Measurements from ENCODE around the gene CHADL. TPM values are rescaled to one million over a fixed set of nuclear protein-coding genes. Genes with fewer than 3 reads are reported as not detected.
A peak's percentile ranks its signal among the peaks of the same experiment; 100 is the strongest.

CHADL gene
- polyA plus RNA-seq, 1 donor from 2014 or later: 0.63 TPM

DNA sequence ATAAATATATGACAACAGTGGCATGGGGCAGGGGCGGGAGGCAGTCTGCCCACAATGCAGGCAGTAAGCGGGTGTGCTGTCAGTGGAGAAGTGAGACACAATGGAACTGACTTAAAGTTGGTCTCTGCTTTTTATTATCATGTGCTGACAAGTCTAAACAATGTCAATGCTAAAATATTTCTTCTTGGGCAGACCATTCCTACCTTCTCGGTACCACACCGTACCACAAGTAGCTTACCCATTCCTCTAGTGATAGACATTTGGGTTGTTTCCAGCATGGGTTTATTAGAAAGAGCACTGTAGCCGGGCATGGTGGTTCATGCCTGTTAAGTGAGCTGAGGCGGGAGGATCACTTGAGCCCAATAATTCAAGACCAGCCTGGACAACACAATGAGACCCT, 2.6 kb upstream of the CHADL start:
- Mint-ChIP-seq H3K4me1 (peaks cover 0 to 3% (median 2%) of the 10 kb centered on the region in 3 donors), H3K9me3 (no peaks in the 10 kb centered on the region), H3K4me3 (no peak overlapping the region), H3K27ac (no peak overlapping the region), H3K36me3 (peaks cover 3% of the 10 kb centered on the region), H3K27me3 (peaks cover 2% of the 10 kb centered on the region)

DNA sequence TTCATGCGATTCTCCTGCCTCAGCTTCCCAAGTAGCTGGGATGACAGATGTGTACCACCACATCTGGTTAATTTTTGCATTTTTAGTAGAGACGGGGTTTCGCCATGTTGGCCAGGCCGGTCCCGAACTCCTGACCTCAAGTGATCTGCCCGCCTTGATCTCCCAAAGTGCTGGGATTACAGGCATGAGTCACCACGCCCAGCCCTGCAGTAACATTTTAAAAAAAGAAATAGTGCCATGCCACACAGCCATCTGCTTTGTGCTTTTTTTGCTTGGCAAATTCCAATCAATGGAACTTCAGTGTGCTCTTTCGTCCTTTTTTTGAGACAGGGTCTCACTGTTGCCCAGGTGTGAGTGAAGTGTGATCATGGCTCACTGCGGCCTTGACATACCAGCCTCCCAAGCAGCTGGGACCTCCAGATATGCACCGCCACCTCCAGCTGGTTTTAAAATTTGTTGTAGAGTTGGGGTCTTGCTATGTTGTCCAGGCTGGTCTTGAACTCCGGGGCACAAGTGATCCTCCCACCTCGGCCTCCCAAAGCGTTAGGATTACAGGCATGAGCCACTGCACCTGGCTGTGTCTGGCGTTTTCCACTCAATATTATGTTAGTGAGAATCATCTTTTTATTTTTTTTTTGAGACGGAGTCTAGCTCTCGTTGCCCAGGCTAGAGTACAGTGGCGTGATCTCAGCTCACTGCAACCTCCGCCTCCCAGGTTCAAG, 1.8 kb upstream of the CHADL start:
- Mint-ChIP-seq H3K9me3 (no peaks in the 10 kb centered on the region), H3K4me3 (no peak overlapping the region), H3K27ac (no peak overlapping the region), H3K27me3 (peaks cover 2% of the 10 kb centered on the region), H3K4me1 (peaks cover 0 to 3% (median 2%) of the 10 kb centered on the region in 3 donors), H3K36me3 (peaks cover 3% of the 10 kb centered on the region)

DNA sequence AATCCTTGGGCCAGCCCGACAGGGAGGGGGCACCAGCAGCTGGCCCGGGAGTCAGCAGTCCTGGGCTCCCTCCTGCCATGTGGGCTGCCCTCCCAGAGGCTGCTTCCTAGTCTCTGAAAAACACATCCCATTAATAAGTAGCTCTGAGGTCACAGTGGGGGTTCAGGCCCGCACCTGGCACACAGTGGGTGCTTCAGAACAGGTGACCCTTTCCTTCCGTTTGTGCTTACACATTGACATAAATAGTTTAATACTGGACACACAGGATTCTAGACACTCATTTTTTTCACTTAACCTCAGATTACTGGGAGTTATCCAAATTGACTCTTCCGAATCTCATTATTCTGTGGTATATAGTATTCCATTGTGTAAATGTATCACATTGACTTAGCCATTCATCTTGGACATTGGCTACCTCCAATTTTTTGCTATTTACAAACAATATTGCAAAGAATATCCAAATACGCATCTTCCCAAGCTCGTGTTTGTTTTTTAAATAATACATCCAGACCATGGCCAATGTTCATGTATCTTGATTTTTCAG, 474 bp upstream of the CHADL start:
- Mint-ChIP-seq H3K9me3 (no peaks in the 10 kb centered on the region), H3K4me3 (peak overlapping the region in 1 of 4 donors; percentile 47), H3K36me3 (peaks cover 3% of the 10 kb centered on the region), H3K4me1 (peaks cover 0 to 7% (median 4%) of the 10 kb centered on the region in 3 donors), H3K27me3 (peaks cover 2% of the 10 kb centered on the region), H3K27ac (no peak overlapping the region)

DNA sequence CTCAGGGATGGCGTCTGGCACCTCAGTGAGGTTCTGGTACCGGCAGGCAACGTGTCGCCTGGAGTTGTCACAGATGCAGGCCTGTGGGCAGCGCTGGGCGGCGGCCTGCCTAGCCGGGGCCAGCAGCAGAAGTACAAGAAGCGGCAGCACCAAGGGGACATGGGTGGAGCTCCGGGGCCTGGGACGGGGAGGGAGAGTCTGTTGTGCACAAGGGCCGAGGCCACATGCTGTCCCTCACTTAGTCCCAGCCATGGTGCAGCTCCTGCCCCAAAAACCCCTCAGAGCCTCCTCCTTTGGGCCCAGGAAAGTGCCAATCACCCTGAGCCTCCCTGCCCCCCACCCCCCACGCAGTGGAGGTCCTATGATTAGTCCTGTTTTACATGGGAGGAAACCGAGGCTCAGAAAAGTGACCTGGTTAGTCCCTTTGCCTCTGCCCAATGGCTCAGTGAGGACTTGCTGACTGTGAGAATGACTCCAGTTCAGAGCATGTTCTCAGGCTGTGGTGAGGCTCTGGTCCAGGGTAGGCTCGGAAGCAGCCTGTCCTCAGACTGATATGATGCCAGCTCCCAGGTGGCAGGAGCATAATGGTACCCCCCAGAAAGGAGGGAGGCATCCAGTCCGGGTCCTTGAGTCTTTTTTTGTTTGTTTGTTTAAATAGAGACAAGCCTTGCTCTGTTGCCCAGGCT, 1.1 kb downstream of the CHADL start:
- Mint-ChIP-seq H3K4me3 (peak overlapping the region in 1 of 4 donors; percentile 60), H3K27me3 (peaks cover 2% of the 10 kb centered on the region), H3K36me3 (no peaks in the 10 kb centered on the region), H3K4me1 (peaks cover 0 to 7% (median 4%) of the 10 kb centered on the region in 3 donors), H3K27ac (no peak overlapping the region), H3K9me3 (no peaks in the 10 kb centered on the region)

DNA sequence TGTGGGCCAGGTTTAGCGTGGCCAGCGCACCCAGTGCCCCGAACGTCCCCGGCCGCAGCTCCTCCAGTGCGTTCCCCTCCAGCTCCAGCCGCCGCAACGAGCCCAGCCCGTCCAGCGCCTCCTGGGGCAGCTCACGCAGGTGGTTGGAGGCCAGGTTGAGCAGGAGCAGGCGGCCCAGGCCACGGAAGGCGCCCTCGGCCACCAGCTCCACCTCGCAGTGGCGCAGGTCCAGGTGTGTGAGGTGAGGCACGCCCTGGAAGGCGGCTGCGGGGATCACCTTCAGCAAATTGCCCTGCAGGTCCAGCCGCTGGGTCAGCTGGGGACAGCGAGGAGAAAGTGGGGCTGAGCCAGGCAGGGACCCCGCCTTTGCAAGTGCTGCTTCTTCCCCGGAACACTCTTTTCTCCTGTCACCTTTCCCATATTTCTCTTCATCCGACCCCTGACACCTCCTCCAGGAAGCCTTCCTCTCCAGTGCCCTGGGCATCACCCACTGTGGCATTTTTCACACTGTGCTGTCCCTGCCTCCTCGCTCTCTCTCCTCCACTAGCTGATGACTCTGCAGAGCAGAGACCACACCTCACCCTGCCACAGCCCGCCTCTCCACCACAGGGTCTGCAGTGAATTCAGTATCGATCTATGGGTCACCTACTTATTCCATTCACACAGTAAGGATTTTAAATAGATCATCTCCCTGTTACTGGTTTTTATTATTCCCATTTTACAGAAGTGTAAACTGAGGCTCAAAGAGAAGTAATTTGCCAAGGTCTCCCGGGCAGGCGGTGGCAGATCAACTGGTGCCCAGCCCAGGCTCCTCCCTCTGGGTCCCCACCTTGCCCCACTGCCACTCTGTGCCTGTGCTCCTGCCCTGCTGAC, 1.9 kb downstream of the CHADL start:
- H3K27ac Mint-ChIP-seq: no peak overlapping the region
- peaks cover 2% of the 10 kb centered on the region for H3K27me3 Mint-ChIP-seq
- no peaks in the 10 kb centered on the region for H3K36me3 Mint-ChIP-seq
- H3K9me3 Mint-ChIP-seq: no peaks in the 10 kb centered on the region
- peaks cover 0 to 7% (median 2%) of the 10 kb centered on the region in 3 donors for H3K4me1 Mint-ChIP-seq
- peak overlapping the region; percentile 59 to 90 (median 70) for H3K4me3 Mint-ChIP-seq

DNA sequence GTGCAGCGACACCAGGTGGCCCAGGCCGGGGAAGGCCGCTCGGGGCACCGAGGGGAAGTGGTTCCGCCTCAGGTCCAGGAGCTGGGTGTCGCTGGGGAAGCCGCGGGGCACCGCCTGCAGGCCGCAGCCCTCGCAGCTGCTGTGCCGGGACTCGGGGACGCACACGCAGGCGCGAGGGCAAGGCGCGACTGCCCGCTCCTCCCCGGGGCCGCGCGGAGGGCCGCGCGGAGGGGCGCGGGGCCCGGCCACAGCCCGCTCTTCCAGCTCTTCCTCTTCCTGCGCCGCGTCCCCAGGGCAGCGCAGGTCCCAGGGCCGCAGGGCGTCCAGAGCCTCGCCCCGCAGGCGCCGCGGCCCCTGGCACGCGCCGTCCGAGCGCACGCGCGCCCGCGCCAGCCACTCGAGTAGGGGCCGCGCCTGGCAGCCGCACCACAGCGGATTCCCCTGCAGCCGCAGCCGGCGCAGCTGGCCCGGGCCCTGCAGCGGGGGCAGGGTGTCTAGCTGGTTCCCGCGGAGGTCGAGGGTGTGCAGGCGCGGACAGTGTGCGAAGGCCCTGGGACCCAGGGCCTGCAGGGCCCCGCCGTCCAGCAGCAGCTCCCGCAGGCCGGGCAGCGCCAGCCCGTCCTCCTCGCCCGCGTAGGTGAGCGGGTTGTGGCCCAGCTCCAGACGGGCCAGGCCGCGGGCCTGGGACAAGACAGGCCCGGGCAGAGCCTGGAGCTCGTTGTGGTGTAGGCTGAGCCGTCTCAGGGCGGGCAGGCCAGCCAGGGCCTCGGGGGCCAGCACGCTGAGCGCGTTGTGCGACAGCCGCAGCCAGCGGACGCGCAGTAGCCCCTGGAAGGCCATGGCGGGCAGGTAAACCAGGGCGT, 2.8 kb downstream of the CHADL start:
- no peak overlapping the region for H3K27ac Mint-ChIP-seq
- H3K27me3 Mint-ChIP-seq: peaks cover 2% of the 10 kb centered on the region
- no peaks in the 10 kb centered on the region for H3K36me3 Mint-ChIP-seq
- H3K9me3 Mint-ChIP-seq: no peaks in the 10 kb centered on the region
- peaks cover 0 to 7% (median 2%) of the 10 kb centered on the region in 3 donors for H3K4me1 Mint-ChIP-seq
- peak overlapping the region; percentile 13 to 72 (median 42) for H3K4me3 Mint-ChIP-seq

DNA sequence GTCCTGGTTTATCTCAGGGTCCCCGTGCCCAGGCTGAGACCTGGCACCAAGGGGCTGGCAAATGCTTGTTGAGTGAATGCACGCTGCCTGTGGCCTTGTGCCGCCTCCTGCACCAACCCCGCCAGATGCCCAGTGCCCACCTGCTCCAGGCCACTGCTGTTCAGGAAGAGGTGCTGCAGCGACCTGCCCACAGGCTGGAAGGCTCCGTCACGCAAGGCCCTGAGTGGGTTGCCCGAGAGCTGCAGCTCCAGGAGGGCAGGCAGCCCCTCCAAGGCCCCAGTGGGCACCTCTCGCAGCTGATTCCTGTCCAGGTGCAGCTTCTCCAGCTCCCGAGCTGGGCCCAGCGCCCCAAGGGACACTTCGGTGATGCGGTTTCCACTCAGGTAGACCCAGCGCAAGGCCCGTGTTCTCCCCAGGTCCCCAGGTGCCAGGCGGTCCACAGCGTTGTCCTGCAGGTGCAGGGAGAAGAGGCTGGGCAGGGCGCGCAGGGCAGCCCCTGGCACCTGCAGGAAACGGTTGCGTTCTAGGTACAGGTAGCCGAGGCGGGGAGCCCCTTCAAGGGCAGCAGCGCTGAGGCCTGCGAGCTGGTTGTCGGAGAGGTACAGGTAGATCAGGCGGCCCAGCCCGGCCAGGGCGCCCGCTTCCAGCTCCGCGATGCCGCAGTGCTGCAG, 3.6 kb downstream of the CHADL start:
- Mint-ChIP-seq H3K27ac (no peak overlapping the region), H3K4me1 (peaks cover 0 to 7% (median 2%) of the 10 kb centered on the region in 3 donors), H3K9me3 (no peaks in the 10 kb centered on the region), H3K4me3 (peak overlapping the region; percentile 13 to 72 (median 42)), H3K27me3 (peaks cover 2% of the 10 kb centered on the region), H3K36me3 (no peaks in the 10 kb centered on the region)

DNA sequence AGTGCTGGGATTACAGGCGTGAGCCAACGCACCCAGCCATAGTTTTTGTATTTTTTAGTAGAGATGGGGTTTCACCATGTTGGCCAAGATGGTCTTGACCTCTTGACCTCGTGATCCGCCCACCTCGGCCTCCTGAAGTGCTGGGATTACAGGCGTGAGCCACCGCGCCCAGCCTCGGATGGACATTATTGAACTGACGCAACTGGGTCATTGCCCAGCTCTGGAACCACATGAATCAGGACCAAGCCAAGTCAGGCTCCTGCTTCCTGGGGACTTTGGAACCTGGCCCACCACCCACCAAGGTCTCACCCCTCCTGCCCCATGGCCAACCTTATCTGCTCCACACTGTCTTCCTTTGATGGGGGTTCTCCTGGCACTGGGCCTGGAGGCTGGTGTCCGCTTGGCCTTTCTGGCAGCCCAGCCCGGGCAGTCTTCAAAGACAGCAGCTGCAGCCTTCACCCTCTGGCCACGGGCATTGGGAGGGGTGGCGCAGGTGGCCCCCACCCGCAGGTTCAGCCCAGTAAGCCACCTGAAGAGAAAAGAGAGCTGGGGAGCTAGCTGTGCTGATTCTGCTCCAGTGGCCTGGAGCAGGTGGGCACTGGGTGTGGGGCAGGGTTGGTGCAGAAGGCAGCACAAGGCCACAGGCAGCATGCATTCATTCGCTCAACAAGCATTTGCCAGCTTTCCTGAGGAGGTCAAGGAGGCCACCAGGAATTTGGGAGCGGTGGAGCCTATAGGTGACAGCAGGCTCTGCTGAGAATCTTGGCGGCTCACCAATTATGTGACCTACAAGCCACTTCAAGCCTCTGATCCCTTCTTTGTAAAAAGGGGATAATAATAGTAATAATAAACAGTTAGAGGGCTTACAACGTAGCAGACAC, 5.7 kb downstream of the CHADL start:
- Mint-ChIP-seq H3K27ac (no peak overlapping the region), H3K4me3 (no peak overlapping the region), H3K9me3 (no peaks in the 10 kb centered on the region), H3K36me3 (peaks cover under 1% of the 10 kb centered on the region), H3K27me3 (peaks cover 2% of the 10 kb centered on the region), H3K4me1 (peaks cover 0 to 7% (median 2%) of the 10 kb centered on the region in 3 donors)

DNA sequence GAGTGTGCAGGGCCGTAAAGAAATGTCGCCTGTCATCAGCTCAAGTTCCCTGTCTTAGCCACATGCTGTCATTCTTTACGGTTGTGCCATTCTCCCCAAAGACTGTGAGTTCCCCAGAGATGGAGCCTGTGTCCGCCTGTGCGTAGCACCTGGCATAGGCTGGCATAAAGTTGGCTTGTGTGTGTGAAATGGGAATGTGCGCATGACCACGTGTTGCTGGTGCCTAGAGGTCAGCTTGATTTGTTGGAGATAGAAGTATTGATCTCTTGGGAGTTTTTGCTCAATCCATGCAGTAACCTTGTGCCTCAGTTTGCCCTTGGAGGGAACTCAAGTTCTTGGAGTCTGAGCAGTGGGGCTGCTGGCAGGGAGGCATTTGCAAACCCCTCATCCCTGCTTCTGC, 9.4 kb downstream of the CHADL start:
- H3K27ac Mint-ChIP-seq: no peak overlapping the region
- peaks cover 5% of the 10 kb centered on the region for H3K36me3 Mint-ChIP-seq
- no peaks in the 10 kb centered on the region for H3K4me1 Mint-ChIP-seq
- H3K9me3 Mint-ChIP-seq: no peaks in the 10 kb centered on the region
- H3K27me3 Mint-ChIP-seq: no peaks in the 10 kb centered on the region
- H3K4me3 Mint-ChIP-seq: no peak overlapping the region

DNA sequence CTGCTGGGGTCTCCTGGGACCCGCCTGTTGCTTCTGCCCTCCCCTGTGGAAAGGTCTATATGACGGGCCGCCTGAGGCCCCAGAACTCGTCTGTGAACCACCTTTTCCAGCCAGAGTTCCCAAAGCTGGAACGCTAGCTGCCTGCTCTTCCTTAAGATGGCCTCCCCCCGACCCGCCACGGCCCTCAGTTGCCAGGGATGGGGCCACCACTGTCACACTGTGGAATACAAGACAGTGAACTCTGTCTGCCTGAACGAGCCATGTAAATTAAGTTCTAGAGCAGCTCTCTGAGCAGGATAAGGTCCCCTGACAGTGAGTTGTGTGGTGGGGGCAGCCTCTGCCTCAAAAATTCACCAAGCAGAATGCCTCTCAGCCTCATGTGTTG, 10.3 kb downstream of the CHADL start:
- H3K27me3 Mint-ChIP-seq: no peaks in the 10 kb centered on the region
- H3K27ac Mint-ChIP-seq: no peak overlapping the region
- peaks cover 5% of the 10 kb centered on the region for H3K36me3 Mint-ChIP-seq
- H3K4me1 Mint-ChIP-seq: no peaks in the 10 kb centered on the region
- no peaks in the 10 kb centered on the region for H3K9me3 Mint-ChIP-seq
- H3K4me3 Mint-ChIP-seq: no peak overlapping the region

DNA sequence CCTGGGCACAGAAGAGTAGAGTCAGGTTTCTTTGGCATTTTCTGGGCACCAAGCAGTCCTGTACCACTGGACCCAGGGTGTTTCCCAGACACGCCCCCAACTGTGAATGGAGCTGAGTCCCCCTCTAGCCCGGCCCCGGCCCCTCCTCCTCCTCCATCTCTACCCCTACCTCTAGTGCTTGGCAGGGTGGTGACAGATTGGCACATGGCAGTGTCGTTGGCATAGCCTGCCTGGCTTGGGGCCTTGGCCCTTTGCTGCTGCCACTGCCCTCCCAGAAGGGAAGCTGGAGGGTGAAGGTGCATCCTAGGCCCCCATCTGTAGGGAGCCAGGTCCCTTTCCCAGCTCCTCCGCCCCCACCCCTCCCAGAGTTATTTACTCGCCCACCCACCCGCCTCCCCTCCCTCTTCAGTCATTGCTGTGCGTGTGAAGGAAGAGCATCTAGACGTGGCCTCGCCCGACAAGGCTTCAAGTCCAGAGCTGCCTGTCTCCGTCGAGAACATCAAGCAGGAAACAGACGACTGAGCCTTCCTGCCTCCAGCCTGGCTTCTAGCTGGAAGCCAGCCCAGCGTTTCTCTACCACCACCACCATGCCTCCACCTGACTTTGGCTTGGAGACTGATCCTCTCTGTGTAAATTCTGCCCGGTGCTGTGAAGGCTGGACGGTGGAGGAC, 10.9 kb downstream of the CHADL start:
- Mint-ChIP-seq H3K27ac (no peak overlapping the region), H3K4me3 (no peak overlapping the region), H3K36me3 (peaks cover 5% of the 10 kb centered on the region), H3K27me3 (no peaks in the 10 kb centered on the region), H3K9me3 (no peaks in the 10 kb centered on the region), H3K4me1 (no peaks in the 10 kb centered on the region)

DNA sequence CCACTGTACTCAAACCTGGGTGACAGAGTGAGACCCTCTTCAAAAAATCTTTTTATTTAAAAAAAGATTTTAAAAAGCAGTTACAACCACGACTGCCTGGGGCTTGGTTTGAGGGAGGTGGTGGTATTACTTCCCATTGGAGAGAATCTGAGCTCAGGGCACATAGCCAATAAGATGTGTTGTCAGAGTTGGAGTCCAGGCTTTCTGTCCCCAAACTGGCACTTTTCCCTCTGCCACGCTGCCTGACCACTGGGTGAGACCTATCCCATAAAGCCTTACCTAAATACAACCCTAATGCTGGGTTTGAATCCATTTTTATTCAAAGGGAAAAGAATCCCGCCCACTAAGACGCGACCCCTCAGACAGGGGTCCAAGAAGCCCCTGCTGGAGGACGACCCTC, 11.5 kb downstream of the CHADL start:
- peaks cover 7% of the 10 kb centered on the region for H3K36me3 Mint-ChIP-seq
- no peaks in the 10 kb centered on the region for H3K27me3 Mint-ChIP-seq
- H3K4me1 Mint-ChIP-seq: no peaks in the 10 kb centered on the region
- H3K9me3 Mint-ChIP-seq: no peaks in the 10 kb centered on the region
- H3K27ac Mint-ChIP-seq: peak overlapping the region in 1 of 3 donors; percentile 13
- H3K4me3 Mint-ChIP-seq: no peak overlapping the region

All from IgD-negative memory B cell (primary cell).